ENCODE measurements around the gene PTPRCAP. TPM values are rescaled to one million over a fixed set of nuclear protein-coding genes. Genes with fewer than 3 reads are reported as not detected.

The PTPRCAP gene
- total and polyA plus RNA-seq, 9 of the 15 experiments (the other 6 are each of a cell fraction or from before 2014, with no cell fraction given) = 0.22 to 2.0 (median 1.1) TPM; not detected in 4

- TF ChIP-seq RAD21 (CRISPR knock-in tag; conservative IDR thresholded peaks at IDR 0.05 in 1 of 2, IDR thresholded peaks at IDR 0.05 in 1 of 2) = peak in 1 of 2 experiments; percentile 31; a peak in 1 of 4 replicates
- 0 out of 2 replicates have a peak, but pooled peaks have one; percentile 53 for TF ChIP-seq RBFOX2 (IDR thresholded peaks at IDR 0.05; ENCODE audit: low read depth, low read length)
- TF ChIP-seq NFIX (CRISPR knock-in tag; IDR thresholded peaks at IDR 0.05; ENCODE audit: low read depth) = no peak
- TF ChIP-seq POLR2A (conservative IDR thresholded peaks at IDR 0.05) = peak; percentile 15; the same call in 1 of the 2 replicates
- no peak for TF ChIP-seq MBD2 (IDR thresholded peaks at IDR 0.05; ENCODE audit: borderline replicate concordance, low read depth)
- TF ChIP-seq CBX1 (IDR thresholded peaks at IDR 0.05; ENCODE audit: low read depth) = 0 out of 2 replicates have a peak, but pooled peaks have one; percentile 7
- TF ChIP-seq ZNF57 (CRISPR knock-in tag; IDR thresholded peaks at IDR 0.05) = no peak
- no peak for TF ChIP-seq SMAD1 (IDR thresholded peaks at IDR 0.05; ENCODE audit: low read depth, low read length, partially characterized antibody)
- TF ChIP-seq AFF4 (CRISPR knock-in tag; IDR thresholded peaks at IDR 0.05) = no peak
- no peak for TF ChIP-seq PHF20 (IDR thresholded peaks at IDR 0.05; ENCODE audit: partially characterized antibody)
- TF ChIP-seq SP2 (IDR thresholded peaks at IDR 0.05; ENCODE audit: extremely low read depth, low read depth, low read length, poor library complexity, severe bottlenecking) = no peak
- TF ChIP-seq MYC (IDR thresholded peaks at IDR 0.05; ENCODE audit: low read depth, low read length) = no peak
- no peak for TF ChIP-seq MYC (CRISPR knock-in tag; IDR thresholded peaks at IDR 0.05; ENCODE audit: borderline replicate concordance, low read depth)
- TF ChIP-seq SMARCC2 (IDR thresholded peaks at IDR 0.05; ENCODE audit: low read depth) = no peak
- peak; percentile 60 for TF ChIP-seq POLR2G (IDR thresholded peaks at IDR 0.05; ENCODE audit: low read depth, low read length)
- TF ChIP-seq PURB (CRISPR knock-in tag; IDR thresholded peaks at IDR 0.05; ENCODE audit: low read depth) = no peak
- no peak for TF ChIP-seq POLR2AphosphoS5 (IDR thresholded peaks at IDR 0.05; ENCODE audit: control insufficient read depth, insufficient read depth, low read depth, low read length)
Measured at GRCh38 chr11:67439321-67440228, 2.1 kb upstream of the PTPRCAP start (continued).
